HL-60/S4 treated with phorbol 12-myristate 13-acetate at 8.2 ng/mL for 4 days and 3 days (cell line): ENCODE measurements around the gene XAF1.
"Not testable (repeated sequence)": the region's sequence is repeated elsewhere in the genome, so short reads cannot be mapped to it uniquely, and the experiment has no call there.

Experiments
- in situ Hi-C: fragments of 300-500 bp; cut with MboI; formaldehyde crosslinking; loops from 2 replicates; pipeline ENCODE4 v1.15.0; 2022; ENCODE audit warnings: low sequenced_read_pairs

XAF1 gene, protein sequence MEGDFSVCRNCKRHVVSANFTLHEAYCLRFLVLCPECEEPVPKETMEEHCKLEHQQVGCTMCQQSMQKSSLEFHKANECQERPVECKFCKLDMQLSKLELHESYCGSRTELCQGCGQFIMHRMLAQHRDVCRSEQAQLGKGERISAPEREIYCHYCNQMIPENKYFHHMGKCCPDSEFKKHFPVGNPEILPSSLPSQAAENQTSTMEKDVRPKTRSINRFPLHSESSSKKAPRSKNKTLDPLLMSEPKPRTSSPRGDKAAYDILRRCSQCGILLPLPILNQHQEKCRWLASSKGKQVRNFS

DNA sequence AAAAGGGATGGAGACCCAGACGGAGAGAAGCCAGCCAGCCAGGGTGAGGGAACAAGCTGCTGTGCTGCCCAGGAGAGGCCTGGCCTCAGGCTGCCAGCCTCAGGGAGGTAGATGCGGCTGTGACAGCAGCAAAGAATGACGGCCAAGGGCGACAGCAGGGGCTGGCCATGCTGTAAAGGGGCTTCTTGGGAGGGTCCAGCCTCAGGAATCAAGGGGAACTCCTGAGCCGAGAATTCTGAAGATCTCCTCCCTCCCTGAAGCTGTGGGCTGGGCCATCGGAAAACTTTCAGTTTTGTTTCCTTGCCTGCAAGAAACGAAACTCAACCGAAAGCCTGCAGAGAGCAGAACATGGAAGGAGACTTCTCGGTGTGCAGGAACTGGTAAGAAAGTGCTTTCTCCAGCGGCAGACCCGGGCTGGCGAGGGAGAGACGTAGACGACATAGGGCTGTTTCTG lies at the start of gene XAF1:
XAF1 (plus strand) TSS at position 316 of the 454 bp plus-strand sequence; CDS start at position 349, 33 bp downstream.
- in situ Hi-C loops: no loop called here

DNA sequence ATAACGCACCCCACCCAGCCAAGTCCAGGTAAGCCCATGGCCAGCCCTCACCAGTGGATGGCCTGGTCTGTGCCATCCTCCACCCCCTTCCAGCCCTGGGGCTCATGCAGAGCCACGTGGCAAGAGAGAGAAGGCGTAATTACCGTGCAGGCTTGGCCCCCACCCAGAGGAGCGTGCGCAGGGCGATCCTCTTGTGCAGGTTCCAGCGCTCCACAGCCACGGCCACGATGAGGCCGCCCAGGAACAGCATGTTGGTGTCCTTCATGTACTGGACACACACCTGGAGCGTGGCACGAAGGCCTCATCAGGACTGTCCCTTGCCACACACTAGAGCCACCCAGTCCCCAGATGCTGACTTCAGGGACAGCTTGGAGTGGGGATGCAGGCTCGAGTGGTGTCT lies 49.3 kb upstream of the XAF1 start:
- in situ Hi-C loops: no loop called here

DNA sequence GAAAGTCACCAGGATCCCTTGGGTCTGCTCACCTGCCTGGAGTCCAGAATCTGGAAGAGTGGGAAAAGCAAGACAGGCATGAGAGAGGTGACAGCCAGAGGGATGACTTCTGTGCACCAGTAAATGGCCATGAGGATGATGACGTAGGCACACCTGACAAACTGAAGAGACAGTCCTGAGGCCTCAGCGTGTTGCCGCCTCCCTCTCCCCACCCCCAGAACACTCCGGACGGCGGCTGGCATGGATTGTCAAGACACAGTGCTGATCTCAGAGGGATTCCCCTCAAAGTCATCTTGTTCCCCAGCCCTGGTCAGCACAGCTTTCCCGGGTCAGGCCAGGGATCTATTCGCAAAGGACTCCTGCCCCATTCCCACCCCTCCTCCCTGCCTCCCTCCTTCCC lies 48.9 kb upstream of the XAF1 start:
- in situ Hi-C loops: no loop called here

DNA sequence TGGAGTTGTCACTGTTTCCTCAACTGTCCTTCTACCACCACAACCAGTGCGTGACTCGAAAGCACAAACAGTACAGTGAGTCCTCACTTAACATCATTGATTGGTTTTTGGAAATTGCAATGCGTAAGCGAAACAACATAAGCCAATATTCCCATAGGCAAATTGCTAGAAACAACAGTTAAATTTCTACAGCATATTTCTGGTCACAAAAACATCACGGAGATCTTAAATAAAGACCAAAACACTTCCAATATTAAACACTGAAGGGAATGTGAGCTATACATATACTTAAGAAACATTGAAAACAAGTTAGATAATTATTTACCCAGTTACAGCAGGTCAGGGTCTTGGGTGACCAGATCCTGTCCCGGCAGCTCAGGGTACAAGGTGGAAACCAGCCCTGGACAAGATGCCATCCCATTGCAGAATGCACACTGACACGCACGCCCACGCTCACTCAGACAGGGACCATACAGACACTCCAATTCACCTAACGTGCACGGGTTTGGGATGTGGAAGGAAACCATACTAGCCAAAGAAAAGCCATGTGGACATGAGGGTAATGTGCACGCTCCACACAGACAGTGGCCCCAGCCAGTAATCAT lies 47.4 kb upstream of the XAF1 start:
- in situ Hi-C loops: no loop called here

DNA sequence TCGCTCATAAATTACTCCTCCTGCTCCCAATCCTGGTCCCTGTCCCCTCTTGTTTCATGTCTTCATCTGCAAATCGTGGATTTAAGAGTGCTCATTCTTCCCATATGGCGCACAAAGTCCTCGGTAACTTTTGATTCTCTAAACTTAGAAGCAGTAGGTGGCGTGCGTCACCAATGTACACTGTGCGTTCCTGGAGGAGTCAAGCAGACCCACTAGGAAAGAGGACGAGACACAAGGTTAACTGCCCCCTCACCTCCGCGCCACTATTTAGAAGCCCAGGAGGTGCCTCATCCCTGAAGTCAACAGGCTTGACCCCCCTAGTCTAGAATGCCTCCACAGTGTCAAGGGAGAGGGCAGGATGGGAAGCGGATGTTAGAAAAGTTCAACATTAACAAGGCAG lies 45.5 kb upstream of the XAF1 start:
- in situ Hi-C loops: no loop called here

DNA sequence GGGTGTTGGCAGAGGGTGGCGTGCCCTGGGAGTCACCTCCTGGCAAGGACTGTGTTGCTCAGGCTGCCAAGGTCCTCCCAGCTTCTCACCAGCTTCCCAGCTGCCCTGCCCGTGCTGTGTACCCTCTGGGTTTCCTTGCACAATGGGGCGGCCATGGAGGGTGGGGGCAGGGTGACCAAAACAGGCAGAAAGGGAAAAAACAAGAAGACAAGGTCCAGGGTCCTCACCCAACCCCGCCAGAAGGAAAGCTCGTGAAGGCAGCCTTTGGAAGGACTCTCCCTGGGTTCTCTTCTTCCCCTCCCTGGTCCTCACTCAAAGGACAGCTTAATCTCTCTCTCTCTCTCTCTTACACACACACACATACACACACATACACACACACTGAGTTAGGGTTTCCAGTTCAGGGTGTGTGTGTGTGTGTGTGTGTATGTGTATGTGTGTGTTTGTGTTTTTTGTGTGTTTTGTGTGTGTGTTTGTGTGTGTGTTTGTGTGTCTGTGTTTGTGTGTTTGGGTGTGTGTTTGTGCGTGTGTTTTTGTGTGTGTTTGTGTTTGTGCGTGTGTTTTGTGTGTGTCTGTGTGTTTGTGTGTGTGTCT lies 44.7 kb upstream of the XAF1 start:
- in situ Hi-C loops: no loop called here

DNA sequence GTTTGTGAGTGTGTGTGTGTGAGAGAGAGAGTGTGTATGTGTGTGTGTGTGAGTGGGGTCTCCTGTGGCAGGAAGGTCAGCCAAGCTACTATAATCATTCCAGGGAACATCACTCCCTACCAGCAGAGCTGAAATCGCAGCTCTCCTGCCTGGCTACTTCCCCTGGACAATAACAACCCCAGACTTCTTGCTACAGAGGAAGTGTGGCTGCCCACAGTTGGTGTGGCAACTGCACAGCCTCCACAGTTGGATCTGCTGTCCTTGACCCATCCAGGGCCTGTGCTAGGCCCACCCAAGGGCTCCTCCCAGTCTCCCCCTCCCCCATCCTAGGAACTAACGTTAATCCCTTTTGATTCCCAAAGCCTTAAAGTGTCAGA lies 44.2 kb upstream of the XAF1 start:
- in situ Hi-C loops: no loop called here

DNA sequence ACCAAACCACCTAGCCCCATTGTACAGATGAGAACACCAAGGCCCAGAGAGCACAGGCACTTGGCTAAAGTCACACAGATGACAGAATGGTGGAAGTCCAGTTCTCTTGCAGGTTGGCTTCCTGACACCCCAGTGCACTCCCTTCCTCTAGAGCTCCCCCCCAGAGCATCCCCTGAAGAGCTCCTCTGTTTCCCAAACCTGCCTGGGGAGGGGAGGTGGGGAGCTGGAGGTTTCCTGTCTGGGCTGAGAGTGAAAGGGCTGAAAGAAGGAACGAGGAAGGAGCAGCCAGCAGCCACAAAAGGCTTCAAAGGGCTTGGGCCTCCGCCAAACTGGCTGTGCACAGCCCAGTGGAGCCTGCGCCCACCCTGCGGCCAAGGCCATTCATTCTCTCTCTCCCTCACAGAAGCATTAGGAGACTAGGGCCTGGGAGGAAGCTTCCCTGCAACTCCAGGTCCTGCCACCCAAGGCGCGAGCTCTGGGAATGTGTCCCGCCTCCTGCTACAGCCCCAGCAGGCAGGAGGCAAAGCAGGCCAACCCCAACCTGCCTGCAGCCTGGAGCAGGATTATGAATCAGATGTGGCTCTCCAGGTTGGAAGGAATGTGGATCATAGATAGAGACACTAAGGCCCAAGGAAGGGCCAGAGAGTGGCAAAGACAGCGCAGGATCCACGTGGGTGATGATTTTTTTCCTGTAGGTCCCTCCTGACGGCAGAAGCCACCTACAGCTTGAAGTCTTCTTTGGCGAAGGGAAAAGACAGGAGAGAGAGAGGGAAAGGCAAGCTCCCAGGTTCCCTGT lies 43.6 kb upstream of the XAF1 start:
- in situ Hi-C loops: no loop called here

DNA sequence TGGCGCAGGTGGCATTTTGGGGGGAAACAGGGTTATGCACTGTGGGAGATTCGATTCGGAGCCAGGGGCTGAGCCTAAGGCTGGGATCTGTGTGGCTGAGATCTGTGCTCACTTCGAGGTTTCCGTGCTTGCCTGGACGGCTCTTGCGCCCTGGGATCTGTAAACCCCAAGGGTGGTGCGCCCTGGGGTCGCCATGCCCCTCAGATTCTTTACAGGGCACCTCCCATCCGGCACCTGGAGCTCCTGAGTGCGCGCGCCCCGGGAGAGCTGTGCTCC lies 43.1 kb upstream of the XAF1 start:
- in situ Hi-C loops: no loop called here

DNA sequence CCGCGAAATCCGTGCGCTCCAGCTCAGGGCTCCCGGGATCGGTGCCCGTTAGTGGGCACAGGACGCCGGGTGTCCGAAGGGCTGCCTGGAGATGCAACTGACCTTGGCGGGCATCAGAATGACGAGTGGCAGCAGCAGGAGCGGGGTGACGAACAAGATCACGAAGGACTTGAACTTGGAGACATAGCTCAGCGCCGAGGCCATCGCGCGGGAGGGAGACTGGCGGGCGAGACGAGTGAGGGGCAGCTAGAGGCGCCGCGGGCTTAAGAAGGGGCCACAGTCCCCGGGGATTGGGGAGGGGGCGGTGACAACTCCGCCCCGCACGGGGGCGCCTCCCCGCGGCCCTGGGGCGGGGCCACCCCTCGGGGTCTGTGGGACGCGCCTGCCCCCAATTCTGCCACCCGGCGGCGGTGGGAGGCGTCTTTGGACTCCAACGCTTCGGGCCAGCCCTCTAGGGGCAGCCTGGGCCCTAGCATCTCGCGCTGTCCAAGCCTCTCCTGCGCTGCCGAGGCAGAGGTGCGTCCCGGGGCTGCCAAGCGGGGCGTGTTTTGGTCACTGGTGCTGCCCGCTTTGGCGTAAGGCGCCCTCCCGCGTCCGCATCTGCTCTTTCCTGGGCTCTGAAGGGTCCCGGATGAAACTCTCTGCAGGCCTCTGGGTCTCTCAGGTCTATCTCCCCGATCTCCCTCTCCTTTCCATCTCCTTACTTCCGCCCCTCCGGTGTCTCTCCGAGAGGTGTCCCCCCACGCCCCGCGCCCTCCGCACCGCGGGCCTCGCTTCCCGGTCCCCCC lies 42.5 kb upstream of the XAF1 start, which contains the start of gene SLC13A5:
SLC13A5 (minus strand) TSS at position 240 of the 788 bp plus-strand sequence; CDS start at position 204, 36 bp downstream.
- in situ Hi-C loops: no loop called here

DNA sequence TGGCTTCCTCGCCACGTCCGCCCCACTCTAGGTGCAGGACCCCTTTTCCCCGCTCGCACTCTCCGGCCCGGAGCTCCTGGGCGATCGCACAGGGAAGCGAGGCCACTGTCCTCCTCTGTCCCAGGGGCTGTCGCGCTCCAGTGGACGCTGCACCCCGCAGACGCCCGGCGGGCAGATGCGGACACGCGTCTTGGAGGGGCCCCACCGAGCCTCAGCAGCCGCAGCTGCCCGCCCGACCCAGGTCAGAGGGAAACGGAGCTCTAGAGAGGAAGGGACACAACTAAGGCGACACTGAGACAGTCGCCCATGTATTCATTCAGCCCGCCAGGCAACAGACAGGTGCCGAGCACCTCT lies 42.0 kb upstream of the XAF1 start:
- in situ Hi-C loops: no loop called here

DNA sequence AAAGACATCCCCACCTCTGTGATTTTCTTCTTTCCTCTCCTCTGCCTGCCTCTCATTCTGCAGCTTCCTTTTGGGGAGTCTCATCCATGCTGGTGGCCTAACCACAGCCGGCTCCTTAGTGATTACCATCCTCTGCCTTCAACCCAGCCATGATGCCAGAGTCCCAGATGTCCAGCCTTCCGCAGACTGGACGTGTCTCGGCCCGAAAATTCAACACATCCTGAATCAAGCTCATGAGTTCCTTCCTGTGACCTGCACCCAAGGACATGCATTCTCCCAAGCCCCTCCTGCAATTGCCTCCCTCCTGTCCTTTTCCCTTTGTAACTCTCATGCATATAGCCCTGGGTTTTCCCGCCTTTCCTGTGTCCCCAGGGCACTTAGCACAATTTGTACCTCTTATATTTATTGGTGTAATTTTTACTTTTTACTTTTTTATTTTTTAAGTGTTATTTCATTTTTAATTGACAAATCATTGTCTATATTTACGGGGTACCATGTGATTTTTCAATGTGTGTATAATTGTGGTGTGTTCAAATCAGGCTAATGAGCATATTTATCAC lies 41.5 kb upstream of the XAF1 start:
- in situ Hi-C loops: no loop called here

DNA sequence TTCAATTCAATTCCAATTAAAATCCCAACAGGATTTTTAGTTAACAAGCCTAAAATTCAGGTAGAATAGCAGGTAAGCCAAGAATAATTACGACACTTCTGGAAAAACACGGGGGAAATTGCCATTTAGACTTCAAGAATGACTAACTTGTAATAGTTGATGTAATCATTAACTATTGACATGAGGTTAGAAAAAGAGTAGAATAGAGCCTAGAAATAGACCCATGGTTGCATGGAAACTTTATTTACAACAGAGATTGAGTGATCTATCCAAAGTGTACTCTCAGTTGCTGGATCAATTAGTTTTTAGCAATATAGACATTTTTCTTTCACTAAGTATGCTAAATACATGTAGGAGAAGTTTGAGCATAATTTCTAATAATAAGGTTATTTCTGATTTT lies 39.1 kb upstream of the XAF1 start:
- in situ Hi-C loops: no loop called here

DNA sequence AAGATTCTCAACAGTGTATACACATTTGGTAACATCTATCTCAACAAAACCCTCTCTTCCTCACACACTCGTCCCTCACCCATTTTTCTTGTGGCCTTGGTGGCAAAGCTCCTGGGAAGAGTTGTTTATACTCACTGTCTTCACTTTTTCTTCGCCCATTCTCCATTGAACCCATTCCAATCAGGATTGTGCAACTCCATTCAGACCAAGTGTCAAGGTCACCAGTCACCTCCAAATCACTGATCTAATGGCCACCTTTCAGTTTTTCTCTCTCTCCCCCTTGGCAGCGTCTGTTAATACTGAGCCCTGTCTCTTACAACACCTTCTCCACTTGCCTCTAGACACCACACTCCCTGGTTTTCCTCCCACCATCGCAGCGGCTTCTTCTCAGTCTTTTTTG lies 34.1 kb upstream of the XAF1 start:
- in situ Hi-C loops: no loop called here

DNA sequence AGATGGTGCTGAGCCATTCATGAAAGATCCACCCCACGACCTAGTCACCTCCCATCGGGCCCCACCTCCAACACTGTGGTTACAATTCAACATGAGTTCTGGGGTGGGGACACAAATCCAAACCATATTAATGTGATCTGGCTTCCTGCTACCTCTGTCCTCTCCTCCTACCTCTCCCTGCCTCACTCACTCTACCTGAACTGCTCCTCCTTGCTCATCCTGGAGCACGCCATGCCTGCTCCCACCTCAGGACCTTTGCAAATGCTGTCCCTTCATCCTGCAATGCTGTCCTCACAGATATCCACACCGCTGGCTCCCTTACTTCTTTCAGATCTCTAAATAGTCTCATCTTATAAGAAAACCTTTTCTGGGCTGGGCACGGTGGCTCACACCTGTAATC lies 31.8 kb upstream of the XAF1 start:
- in situ Hi-C loops: no loop called here

DNA sequence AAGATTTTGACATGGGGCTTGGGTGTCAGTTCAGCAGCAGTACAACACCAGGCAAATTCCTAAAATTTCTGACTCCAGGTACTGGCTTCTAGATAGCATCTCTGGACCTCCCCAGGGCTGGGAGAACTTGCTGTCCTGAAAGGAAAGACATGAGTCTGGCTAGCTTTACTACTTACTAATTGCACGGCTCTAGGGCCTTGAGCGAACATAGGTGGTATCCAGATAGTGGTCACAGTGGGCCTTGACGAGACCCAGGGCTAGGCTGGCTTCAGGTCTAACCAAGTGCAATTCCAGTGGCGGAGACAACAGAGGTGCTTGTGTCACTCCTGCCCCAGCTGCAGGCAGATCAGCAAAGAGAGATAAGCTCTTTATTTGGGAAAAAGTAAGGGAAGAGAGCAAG lies 26.3 kb upstream of the XAF1 start:
- in situ Hi-C loops: no loop called here

DNA sequence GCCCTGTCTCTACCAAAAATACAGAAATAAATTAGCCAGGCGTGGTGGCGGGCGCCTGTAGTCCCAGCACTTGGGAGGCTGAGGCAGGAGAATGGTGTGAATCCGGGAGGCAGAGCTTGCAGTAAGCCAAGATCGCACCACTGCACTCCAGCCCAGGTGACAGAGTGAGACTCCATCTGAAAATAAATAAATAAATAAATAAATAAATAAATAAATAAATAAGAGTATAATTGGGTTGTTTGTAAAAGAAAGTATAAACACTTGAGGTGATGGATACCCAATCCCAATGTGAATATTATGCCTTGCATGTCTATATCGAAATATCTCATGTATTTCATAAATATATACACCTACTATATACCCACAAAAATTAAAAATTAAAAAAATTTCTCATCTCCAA lies 9.2 kb upstream of the XAF1 start:
- in situ Hi-C loops: not testable (repeated sequence)

DNA sequence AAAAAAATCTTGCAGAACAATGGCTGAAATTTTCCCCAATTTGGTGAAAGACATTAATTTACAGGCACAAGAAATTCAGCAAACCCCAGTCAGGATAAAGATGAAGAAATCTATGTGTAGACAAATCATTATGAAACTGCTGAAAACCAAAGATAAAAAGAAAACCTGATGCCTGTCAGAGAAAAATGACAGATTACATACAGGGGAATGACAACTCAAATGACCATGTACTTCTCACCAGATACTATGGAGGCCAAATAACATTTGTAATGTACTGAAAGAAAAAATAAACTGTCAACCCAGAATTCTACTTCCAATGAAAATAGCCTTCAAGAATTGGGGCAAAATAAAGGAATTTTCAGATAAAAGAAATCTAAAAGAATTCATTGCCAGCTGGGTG lies 7.2 kb upstream of the XAF1 start:
- in situ Hi-C loops: no loop called here

DNA sequence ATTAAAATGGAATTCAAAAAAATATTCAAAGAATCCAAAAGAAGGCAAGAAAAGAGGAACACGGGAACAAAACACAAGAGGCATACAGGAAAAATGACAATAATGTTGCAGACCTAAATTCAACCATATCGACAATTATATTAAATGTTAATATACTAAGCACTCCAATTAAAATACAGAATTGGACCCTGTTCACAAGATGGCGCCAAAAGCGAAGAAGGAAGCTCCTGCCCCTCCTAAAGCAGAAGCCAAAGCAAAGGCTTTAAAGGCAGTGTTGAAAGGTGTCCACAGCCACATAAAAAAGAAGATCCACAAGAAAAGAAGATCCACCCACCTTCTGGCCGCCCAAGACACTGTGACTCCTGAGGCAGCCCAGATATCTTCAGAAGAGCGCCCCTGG lies 6.3 kb upstream of the XAF1 start:
- in situ Hi-C loops: no loop called here

DNA sequence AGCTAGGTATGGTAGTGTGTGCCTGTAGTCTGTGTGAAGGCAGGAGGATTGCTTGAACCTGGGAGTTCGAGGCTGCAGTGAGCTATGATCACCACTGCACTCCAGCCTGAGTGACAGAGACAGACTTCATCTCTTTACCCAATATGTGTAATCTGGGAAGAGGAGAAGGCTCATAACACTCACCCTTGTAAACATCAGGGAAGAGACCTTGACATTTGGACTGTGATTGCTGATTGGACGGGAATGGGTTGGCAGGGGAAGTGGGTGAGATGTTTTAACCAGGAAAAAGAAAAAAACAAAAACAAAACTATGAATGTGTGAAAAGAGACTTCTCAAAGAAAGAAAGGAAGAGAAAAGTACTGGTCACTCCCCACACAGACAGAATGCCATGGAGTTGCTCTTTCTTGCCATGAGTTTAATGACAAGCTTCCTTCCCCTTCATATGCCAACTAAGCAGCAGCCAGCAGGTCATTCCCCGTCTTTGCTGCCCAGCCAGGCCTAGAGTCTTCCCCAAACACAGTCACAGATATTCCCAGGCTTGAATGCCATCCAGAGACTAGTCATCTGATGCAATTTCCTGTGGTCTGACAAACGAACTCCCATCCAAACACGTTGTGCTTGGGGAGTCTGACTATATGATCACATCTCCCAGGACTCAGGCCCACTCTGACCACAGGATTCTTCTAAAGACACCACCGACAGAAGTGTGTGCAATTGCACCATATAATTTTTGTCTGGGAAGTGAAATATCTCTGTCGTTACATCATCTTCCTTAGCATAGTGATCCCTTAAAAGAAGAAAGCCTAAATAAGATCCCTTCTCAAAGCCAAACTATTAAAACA lies 3.6 kb upstream of the XAF1 start:
- in situ Hi-C loops: no loop called here
